Endodermal cell (in vitro differentiated cells): ENCODE results near the gene RNU6-9. TPM values are rescaled to one million over a fixed set of nuclear protein-coding genes. Genes with fewer than 3 reads are reported as not detected.

Experiments
- DNase-seq: peaks from one replicate; pipeline ENCODE4 v3.0.0-alpha.2; 2017
- H3K27ac ChIP-seq: 2 replicates; pipeline ENCODE4 v1.5.1; 2013; ENCODE audit warnings: mild to moderate bottlenecking, low read depth, low read length, moderate library complexity
- H3K27me3 ChIP-seq: 2 replicates; pipeline ENCODE4 v1.6.1; 2013; ENCODE audit warnings: mild to moderate bottlenecking, low read length, moderate library complexity; ENCODE audit not compliant: insufficient read depth, control insufficient read depth, poor library complexity, severe bottlenecking
- H3K36me3 ChIP-seq: 2 replicates; pipeline ENCODE4 v1.7.0; 2013; ENCODE audit warnings: mild to moderate bottlenecking, low read length, moderate library complexity; ENCODE audit not compliant: control insufficient read depth, insufficient read depth
- H3K4me1 ChIP-seq: one replicate; pipeline ENCODE4 v1.7.0; 2013; ENCODE audit warnings: low read length; ENCODE audit not compliant: control insufficient read depth, insufficient read depth
- H3K4me3 ChIP-seq: 2 replicates; pipeline ENCODE4 v1.5.1; 2013; ENCODE audit warnings: mild to moderate bottlenecking, low read length, moderate library complexity
- H3K9ac ChIP-seq: 2 replicates; pipeline ENCODE4 v1.6.1; 2013; ENCODE audit warnings: mild to moderate bottlenecking, low read length, moderate library complexity; ENCODE audit not compliant: poor library complexity, severe bottlenecking; ENCODE audit errors: extremely low read depth
- H3K9me3 ChIP-seq: 2 replicates; pipeline ENCODE4 v1.6.1; 2013; ENCODE audit warnings: mild to moderate bottlenecking, low read length, moderate library complexity; ENCODE audit not compliant: control insufficient read depth
- H3K27ac Mint-ChIP-seq: 2 replicates; pipeline ENCODE4 v1.8.0; 2020; ENCODE audit warnings: mixed read lengths
- H3K27me3 Mint-ChIP-seq: 2 replicates; pipeline ENCODE4 v1.8.0; 2021; ENCODE audit warnings: mild to moderate bottlenecking, mixed read lengths; ENCODE audit not compliant: insufficient read depth
- H3K36me3 Mint-ChIP-seq: 2 replicates; pipeline ENCODE4 v1.8.0; 2020; ENCODE audit warnings: low read depth, mixed read lengths
- H3K4me1 Mint-ChIP-seq: 2 replicates; pipeline ENCODE4 v1.8.0; 2020; ENCODE audit warnings: mixed read lengths
- H3K4me3 Mint-ChIP-seq: 2 replicates; pipeline ENCODE4 v1.8.0; 2020; ENCODE audit warnings: mild to moderate bottlenecking, moderate library complexity, mixed read lengths
- H3K9me3 Mint-ChIP-seq: 2 replicates; pipeline ENCODE4 v1.8.0; 2020; ENCODE audit warnings: mild to moderate bottlenecking, mixed read lengths
- CTCF ChIP-seq: fragments of 200-600 bp; sonication (generic); conservative IDR thresholded peaks from 2 replicates; pipeline ENCODE4 v1.5.0; 2021; ENCODE audit warnings: antibody characterized with exemption, mild to moderate bottlenecking
- WGBS, 2 experiments: methylation state at CpG; one replicate each; pipeline versions ENCODE4 v1.1.5 to v1.1.7; 2013; ENCODE audit warnings: missing lambda C conversion rate in 2 of 2, mixed read lengths in 1 of 2; ENCODE audit not compliant: insufficient coverage in 1 of 2, insufficient read length in 1 of 2; 5-methylcytosine and 5-hydroxymethylcytosine counted together
- total RNA-seq, 2 donors: library from RNA; stranded (reverse); fragmentation: NEBNext Ultra II Directional in 1 of 2; extraction: Animal tissue kit (Norgen Biotek cat#: 25700) in 1 of 2; gene quantifications; 2 replicates in 1 of 2; 3 replicates in 1 of 2; pipeline ENCODE4 v1.2.1, GENCODE V29; 2021

The RNU6-9 gene
- total RNA-seq, 2 donors from 2014 or later: not detected

- 70 to 77% methylated on average over 5 to 28 of the region's 28 CpGs for WGBS, 2 experiments
- no peaks in the 10 kb centered on the region for H3K36me3 Mint-ChIP-seq
- Histone ChIP-seq H3K4me3 (no peak overlapping the region), H3K27ac (peak overlapping the region; percentile 22), H3K9ac (no peak overlapping the region), H3K36me3 (no peaks in the 10 kb centered on the region), H3K27me3 (no peaks in the 10 kb centered on the region), H3K9me3 (no peaks in the 10 kb centered on the region), H3K4me1 (no peaks in the 10 kb centered on the region)
- H3K27ac Mint-ChIP-seq: no peak overlapping the region
- H3K27me3 Mint-ChIP-seq: peaks cover 12% of the 10 kb centered on the region
- TF ChIP-seq CTCF: no peak
- DNase-seq: peak; percentile 73
- no peaks in the 10 kb centered on the region for H3K9me3 Mint-ChIP-seq
- no peak overlapping the region for H3K4me3 Mint-ChIP-seq
- no peaks in the 10 kb centered on the region for H3K4me1 Mint-ChIP-seq
These were observed 42.9 kb upstream of the RNU6-9 start for GRCh38 chr19:850221-850978.

- no peaks in the 10 kb centered on the region for H3K27me3 ChIP-seq
- peaks cover 7% of the 10 kb centered on the region for H3K27me3 Mint-ChIP-seq
- no peak overlapping the region for H3K4me3 Mint-ChIP-seq
These were observed 42.3 kb upstream of the RNU6-9 start for GRCh38 chr19:850979-851335.

GRCh38 chr19:852136-853013 is 40.9 kb upstream of the RNU6-9 start, which contains the start of gene ELANE:
Gene ELANE, plus strand, starts transcription at chr19:852303. Its CDS starts 26 bp downstream, at chr19:852329.
- Mint-ChIP-seq H3K9me3 (no peaks in the 10 kb centered on the region), H3K27ac (no peak within 1 kb of the TSS), H3K36me3 (no peaks in the 10 kb centered on the region), H3K4me3 (no peak within 1 kb of the TSS), H3K27me3 (peaks cover 3% of the 10 kb centered on the region), H3K4me1 (no peaks in the 10 kb centered on the region)
- H3K4me1 ChIP-seq: no peaks in the 10 kb centered on the region
- H3K9ac ChIP-seq: no peak within 1 kb of the TSS
- TF ChIP-seq CTCF: no peak
- H3K36me3 ChIP-seq: no peaks in the 10 kb centered on the region
- WGBS, 2 experiments: 89 to 90% methylated on average over 21 to 54 of the region's 55 CpGs
- no peaks in the 10 kb centered on the region for H3K27me3 ChIP-seq
- no peak within 1 kb of the TSS for H3K27ac ChIP-seq
- DNase-seq: no peak
- H3K4me3 ChIP-seq: no peak within 1 kb of the TSS
- H3K9me3 ChIP-seq: no peaks in the 10 kb centered on the region

More at GRCh38 chr19:850979-851335, 42.3 kb upstream of the RNU6-9 start:
- Mint-ChIP-seq H3K9me3 (no peaks in the 10 kb centered on the region), H3K4me1 (no peaks in the 10 kb centered on the region), H3K27ac (no peak overlapping the region), H3K36me3 (no peaks in the 10 kb centered on the region)
- no peak overlapping the region for H3K9ac ChIP-seq
- no peaks in the 10 kb centered on the region for H3K36me3 ChIP-seq
- 76 to 86% methylated on average over 13 of the region's 13 CpGs for WGBS, 2 experiments
- no peak for DNase-seq
- H3K27ac ChIP-seq: peak overlapping the region; percentile 22
- no peaks in the 10 kb centered on the region for H3K4me1 ChIP-seq
- H3K4me3 ChIP-seq: no peak overlapping the region
- no peak for TF ChIP-seq CTCF
- H3K9me3 ChIP-seq: no peaks in the 10 kb centered on the region
